ENCODE data around the gene DHPS.

Gene DHPS

DNA sequence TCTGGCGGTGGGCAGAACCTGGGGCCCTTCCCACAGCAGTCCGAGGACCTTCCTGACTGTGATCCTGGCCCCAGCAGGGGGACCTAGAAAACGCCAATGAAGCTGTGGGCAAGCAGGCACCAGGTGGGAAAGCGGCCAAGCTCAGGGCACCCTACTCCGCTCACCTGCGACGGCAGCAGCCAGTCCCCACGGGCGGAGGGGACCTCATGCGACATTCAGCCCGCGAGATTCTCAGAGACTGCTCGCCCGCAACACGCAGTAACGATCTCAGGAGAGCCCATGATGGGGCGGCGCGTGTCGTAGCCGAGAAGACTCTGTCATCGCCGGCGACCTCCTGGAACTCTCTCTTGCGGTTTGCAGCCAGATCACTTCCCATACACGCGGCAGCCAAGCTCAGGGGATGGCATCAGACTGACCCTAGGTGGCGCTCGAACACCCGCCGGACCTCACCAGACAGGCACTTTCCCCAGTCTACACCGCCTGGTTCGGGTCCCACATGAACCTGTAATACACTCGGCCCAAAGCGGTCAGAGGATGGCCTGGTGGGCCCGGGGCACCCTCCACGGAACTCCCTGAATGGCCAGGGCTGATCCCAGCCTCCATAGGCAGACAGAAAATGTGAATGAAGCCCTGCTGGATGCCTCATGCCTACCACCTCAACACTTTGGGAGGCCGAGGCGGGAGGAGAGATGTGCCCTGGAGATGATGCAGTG, 41.6 kb downstream of the DHPS start:
- peak; percentile 89 for TF ChIP-seq CTCF (IDR thresholded peaks at IDR 0.05; ENCODE audit: extremely low read depth, missing control alignments)
- DNase-seq (ENCODE audit: low spot score), result peak; percentile 87

DNA sequence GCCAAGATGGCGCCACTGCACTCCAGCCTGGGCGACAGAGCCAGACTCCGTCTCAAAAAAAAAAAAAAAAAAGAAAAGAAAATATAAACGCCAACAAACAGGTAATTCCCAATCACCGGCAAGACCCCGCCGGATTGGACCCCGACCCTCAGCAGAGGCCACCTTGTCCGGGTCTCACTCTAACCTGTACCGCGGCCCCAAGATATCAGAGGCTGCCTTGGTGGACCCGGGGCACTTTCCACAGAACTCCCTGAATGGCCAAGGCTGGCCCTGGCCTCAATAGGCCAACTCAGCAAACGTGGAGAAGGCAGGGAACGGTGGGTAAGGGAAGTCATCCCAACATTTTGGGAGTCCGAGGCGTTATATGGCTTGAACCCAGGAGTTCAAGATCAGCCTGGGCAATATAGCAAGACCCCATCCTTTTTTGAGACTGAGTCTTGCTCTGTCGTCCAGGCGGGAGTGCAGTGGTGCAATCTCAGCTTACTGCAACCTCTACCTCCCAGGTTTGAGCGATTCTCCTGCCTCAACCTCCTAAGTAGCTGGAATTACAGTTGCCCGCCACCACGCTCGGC, 43.0 kb downstream of the DHPS start:
- TF ChIP-seq CTCF (IDR thresholded peaks at IDR 0.05; ENCODE audit: extremely low read depth, missing control alignments), result no peak
- DNase-seq (ENCODE audit: low spot score), result no peak

GRCh38 chr19:12636631-12637030, 45.0 kb downstream of the DHPS start:
- no peak for DNase-seq (ENCODE audit: low spot score)
- TF ChIP-seq CTCF (IDR thresholded peaks at IDR 0.05; ENCODE audit: extremely low read depth, missing control alignments), result no peak

GRCh38 chr19:12629215-12629614, 52.5 kb downstream of the DHPS start:
- TF ChIP-seq CTCF (IDR thresholded peaks at IDR 0.05; ENCODE audit: extremely low read depth, missing control alignments), result no peak
- DNase-seq (ENCODE audit: low spot score), result no peak

GRCh38 chr19:12628040-12629022, 53.3 kb downstream of the DHPS start:
- no peak for TF ChIP-seq CTCF (IDR thresholded peaks at IDR 0.05; ENCODE audit: extremely low read depth, missing control alignments)

DNA sequence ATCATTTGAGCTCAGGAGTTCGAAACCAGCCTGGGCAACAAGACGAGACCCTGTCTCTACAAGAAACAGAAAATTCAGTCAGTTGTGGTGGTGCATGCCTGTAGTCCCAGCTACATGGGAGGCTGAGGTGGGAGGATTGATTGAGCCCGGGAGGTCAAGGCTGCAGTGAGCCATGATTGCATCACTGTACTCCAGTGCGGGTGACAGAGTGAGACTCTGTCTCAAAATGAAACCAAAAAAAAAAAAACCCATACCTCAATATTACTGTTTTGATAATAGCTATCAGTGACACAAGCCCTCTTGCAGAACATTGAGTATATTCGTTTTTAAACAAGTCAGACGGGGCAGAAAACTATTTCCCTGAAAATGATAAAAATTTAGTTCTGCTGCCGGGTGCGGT, 54.7 kb downstream of the DHPS start:
- DNase-seq (ENCODE audit: low spot score), result no peak
- TF ChIP-seq CTCF (IDR thresholded peaks at IDR 0.05; ENCODE audit: extremely low read depth, missing control alignments), result no peak

More at GRCh38 chr19:12628040-12629022, 53.3 kb downstream of the DHPS start:
- DNase-seq (ENCODE audit: low spot score), result no peak

Data from GM20000 (cell line).